ENCODE data around the gene OR7C1. TPM values are rescaled to one million over a fixed set of nuclear protein-coding genes. Genes with fewer than 3 reads are reported as not detected.

OR7C1 gene
- total RNA-seq, 6 experiments from 2014 or later = not detected

DNA sequence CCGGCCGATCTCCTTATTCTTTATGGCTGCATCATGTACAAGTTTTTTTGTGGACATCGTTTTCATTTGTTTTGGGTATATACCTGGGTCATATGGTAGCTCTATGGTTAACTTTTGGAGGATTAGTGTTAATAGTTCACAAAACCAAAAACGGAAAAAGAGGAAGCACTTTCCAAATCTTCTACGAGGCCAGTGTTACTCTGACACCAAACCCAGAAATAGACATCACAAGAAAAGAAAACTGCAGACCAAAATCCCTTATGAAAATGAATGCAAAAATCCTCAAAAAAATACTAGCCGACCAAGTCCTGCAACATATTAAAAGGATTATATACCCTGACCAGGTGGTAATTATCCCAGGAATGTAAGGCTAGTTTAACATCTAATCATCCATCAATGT is 86.4 kb downstream of the OR7C1 start:
- H3K4me3 Mint-ChIP-seq = no peak overlapping the region
- TF ChIP-seq, protein P1, sequence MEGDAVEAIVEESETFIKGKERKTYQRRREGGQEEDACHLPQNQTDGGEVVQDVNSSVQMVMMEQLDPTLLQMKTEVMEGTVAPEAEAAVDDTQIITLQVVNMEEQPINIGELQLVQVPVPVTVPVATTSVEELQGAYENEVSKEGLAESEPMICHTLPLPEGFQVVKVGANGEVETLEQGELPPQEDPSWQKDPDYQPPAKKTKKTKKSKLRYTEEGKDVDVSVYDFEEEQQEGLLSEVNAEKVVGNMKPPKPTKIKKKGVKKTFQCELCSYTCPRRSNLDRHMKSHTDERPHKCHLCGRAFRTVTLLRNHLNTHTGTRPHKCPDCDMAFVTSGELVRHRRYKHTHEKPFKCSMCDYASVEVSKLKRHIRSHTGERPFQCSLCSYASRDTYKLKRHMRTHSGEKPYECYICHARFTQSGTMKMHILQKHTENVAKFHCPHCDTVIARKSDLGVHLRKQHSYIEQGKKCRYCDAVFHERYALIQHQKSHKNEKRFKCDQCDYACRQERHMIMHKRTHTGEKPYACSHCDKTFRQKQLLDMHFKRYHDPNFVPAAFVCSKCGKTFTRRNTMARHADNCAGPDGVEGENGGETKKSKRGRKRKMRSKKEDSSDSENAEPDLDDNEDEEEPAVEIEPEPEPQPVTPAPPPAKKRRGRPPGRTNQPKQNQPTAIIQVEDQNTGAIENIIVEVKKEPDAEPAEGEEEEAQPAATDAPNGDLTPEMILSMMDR (IDR thresholded peaks at IDR 0.05) = no peak
- DNase-seq = no peak
- H3K4me1 Mint-ChIP-seq (ENCODE audit: low read depth) = no peaks in the 10 kb centered on the region
- peaks cover 2% of the 10 kb centered on the region for H3K27me3 Mint-ChIP-seq (ENCODE audit: insufficient read depth)
- H3K27ac Mint-ChIP-seq = no peak overlapping the region
- H3K36me3 Mint-ChIP-seq (ENCODE audit: low read depth) = no peaks in the 10 kb centered on the region
- H3K9me3 Mint-ChIP-seq = peaks cover under 1% of the 10 kb centered on the region; the same call in 1 of the 2 replicates

Other genes with a start within 250 kb of the OR7C1 start
- not detected for gene ADGRE3, start 160.3 kb downstream of the OR7C1 start, total RNA-seq (2021; fragmentation: NEBNext Ultra II Directional; extraction: Animal tissue kit (Norgen Biotek cat#: 25700))
- 10 to 100 TPM in 1 of 6 experiments, 1 to 10 TPM in 5; 7.9 to 10.0 (median 9.1) TPM for gene ZNF333, start 145.1 kb downstream of the OR7C1 start, total RNA-seq (2021; fragmentation: NEBNext Ultra II Directional; extraction: Animal tissue kit (Norgen Biotek cat#: 25700))
- under 1 TPM in 3 of 6 experiments, not detected in 3; 0.05 to 0.14 (median 0.07) TPM for gene ADGRE2, start 56.6 kb downstream of the OR7C1 start, total RNA-seq (2021; fragmentation: NEBNext Ultra II Directional; extraction: Animal tissue kit (Norgen Biotek cat#: 25700))
- not detected for gene OR7A5, start within 50 bp of the OR7C1 start, total RNA-seq (2021; fragmentation: NEBNext Ultra II Directional; extraction: Animal tissue kit (Norgen Biotek cat#: 25700))
- gene OR7A10, start 13.7 kb upstream of the OR7C1 start, total RNA-seq (2021; fragmentation: NEBNext Ultra II Directional; extraction: Animal tissue kit (Norgen Biotek cat#: 25700)) = not detected
- gene OR7A17, start 50.9 kb upstream of the OR7C1 start, total RNA-seq (2021; fragmentation: NEBNext Ultra II Directional; extraction: Animal tissue kit (Norgen Biotek cat#: 25700)) = not detected
- not detected for gene OR7C2, start 106.3 kb upstream of the OR7C1 start, total RNA-seq (2021; fragmentation: NEBNext Ultra II Directional; extraction: Animal tissue kit (Norgen Biotek cat#: 25700))
- gene SLC1A6, start 144.7 kb upstream of the OR7C1 start, total RNA-seq (2021; fragmentation: NEBNext Ultra II Directional; extraction: Animal tissue kit (Norgen Biotek cat#: 25700)) = not detected
- gene CASP14, start 214.3 kb upstream of the OR7C1 start, total RNA-seq (2021; fragmentation: NEBNext Ultra II Directional; extraction: Animal tissue kit (Norgen Biotek cat#: 25700)) = not detected
- not detected for gene OR1I1, start 247.0 kb upstream of the OR7C1 start, total RNA-seq (2021; fragmentation: NEBNext Ultra II Directional; extraction: Animal tissue kit (Norgen Biotek cat#: 25700))